ENCODE data around the gene KCNQ1OT1. TPM values are rescaled to one million over a fixed set of nuclear protein-coding genes. Genes with fewer than 3 reads are reported as not detected.

The KCNQ1OT1 gene
- total and polyA plus RNA-seq, 9 of the 15 experiments (the other 6 are each of a cell fraction or from before 2014, with no cell fraction given), result 0.04 to 2.3 (median 0.74) TPM

DNA sequence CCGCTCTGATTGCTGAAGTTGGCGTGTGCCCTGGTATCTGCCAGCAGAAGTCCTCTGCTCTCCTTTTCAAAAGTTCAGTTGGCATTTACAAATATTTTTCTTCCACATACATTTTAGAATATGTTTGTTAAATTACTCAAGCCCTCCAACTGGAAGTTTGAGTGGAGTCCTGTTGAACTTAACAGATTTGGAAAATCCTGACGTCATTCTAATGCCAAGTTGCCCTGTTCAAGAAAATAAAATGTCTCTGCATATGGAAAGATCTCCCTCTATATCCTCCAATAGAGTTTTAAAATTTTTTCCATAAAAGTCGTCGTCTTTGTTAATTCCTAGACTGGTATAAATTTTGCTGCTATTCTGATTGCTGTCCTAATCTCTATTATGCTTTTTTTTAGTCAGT is 3.3 kb downstream of the KCNQ1OT1 start:
- no peak overlapping the region for H3K27ac ChIP-seq (ENCODE audit: extremely low read depth, low read depth, low read length)
- peaks cover 6% of the 10 kb centered on the region for H3K9me1 ChIP-seq (ENCODE audit: control insufficient read depth, insufficient read depth, low read length)
- ChIA-PET POLR2A (interaction anchor here (1.1 to 1.9 kb wide), 2 partner anchors 9 to 196 kb away, joined by 3 to 6 read pairs; no protein-coding TSS in a partner anchor), CTCF (ENCODE audit: low intra/inter-chr PET ratio) (no interaction called here)
- no peak for DNase-seq (ENCODE audit: extremely low read depth in 1 of 4, low spot score in 3 of 4)
- no peak for FAIRE-seq
- no peaks in the 10 kb centered on the region for H3K27me3 ChIP-seq (ENCODE audit: control insufficient read depth in 2 of 2, insufficient read depth in 2 of 2, low read length in 2 of 2)
- no peak overlapping the region for H2AFZ ChIP-seq (ENCODE audit: low read depth, low read length)
- H3K4me2 ChIP-seq (ENCODE audit: insufficient read depth, low read length), result no peak overlapping the region
- H3K9me3 ChIP-seq (replicated peaks; ENCODE audit: control insufficient read depth, insufficient read depth, low read depth, low read length), result no peaks in the 10 kb centered on the region
- TF ChIP-seq BACH1 (tag; IDR thresholded peaks at IDR 0.05), result no peak
- no peak for TF ChIP-seq POLR2AphosphoS5 (IDR thresholded peaks at IDR 0.05; ENCODE audit: control insufficient read depth, insufficient read depth, low read depth, low read length)
- no peak for TF ChIP-seq CBX8 (IDR thresholded peaks at IDR 0.05; ENCODE audit: borderline replicate concordance, extremely low read depth, low read depth, low read length, poor library complexity, severe bottlenecking)
- no peak for TF ChIP-seq PHTF2 (CRISPR knock-in tag; IDR thresholded peaks at IDR 0.05)
- no peak for TF ChIP-seq NFIC (IDR thresholded peaks at IDR 0.05)
- peaks cover 64% of the 10 kb centered on the region for H4K20me1 ChIP-seq (replicated peaks; ENCODE audit: control insufficient read depth, insufficient read depth, low read length)
- H3K36me3 ChIP-seq (ENCODE audit: control insufficient read depth, insufficient read depth, low read length), result peaks cover 50% of the 10 kb centered on the region
- H3K4me1 ChIP-seq (replicated peaks in 1 of 2; ENCODE audit: control insufficient read depth in 2 of 2, insufficient read depth in 2 of 2, low read length in 2 of 2), result peaks cover 18 to 27% of the 10 kb centered on the region in 2 experiments; a peak in 4 of 5 replicates
- H3K9ac ChIP-seq (ENCODE audit: insufficient read depth in 1 of 2, low read depth in 2 of 2, low read length in 2 of 2), result no peak overlapping the region
- no peak for ATAC-seq
- no TSS peak for BruUV-seq (replicated peaks)
- H3K4me3 ChIP-seq, result no peak overlapping the region
- intact Hi-C loops (cut with micrococcal nuclease), result loop anchor here (5.0 to 10.0 kb wide), 2 partner anchors 162 to 191 kb away; partner anchors contain the start of gene CDKN1C
- WGBS (ENCODE audit: insufficient coverage, low coverage, missing lambda C conversion rate), result 64% methylated on average over 5 of the region's 5 CpGs
- H3K79me2 ChIP-seq (ENCODE audit: control insufficient read depth, insufficient read depth, low read length), result peaks cover 87% of the 10 kb centered on the region
- in situ Hi-C loops (cut with MboI), result no loop called here
